Measurements from ENCODE around the gene EBF3.

The EBF3 gene

GRCh38 chr10:129951970-129952265 lies 12.2 kb downstream of the EBF3 start:
- no peak for DNase-seq (ENCODE audit: low spot score)
- no peak overlapping the region for H3K27ac ChIP-seq
- TF ChIP-seq CTCF (conservative IDR thresholded peaks at IDR 0.05; ENCODE audit: low read depth), result no peak
- POLR2A ChIA-PET (ENCODE audit: low non-redundant PET), result no interaction called here
- CTCF ChIA-PET, result interaction anchor here (1.1 kb wide), 1 partner anchor 10 kb away, joined by 4 read pairs; no protein-coding TSS in a partner anchor

- CTCF ChIA-PET, result interaction anchor here (0.6 to 1.1 kb wide), 2 partner anchors 9 to 62 kb away, joined by 3 to 4 read pairs; no protein-coding TSS in a partner anchor
- POLR2A ChIA-PET (ENCODE audit: low non-redundant PET), result no interaction called here
These were observed 12.7 kb downstream of the EBF3 start for GRCh38 chr10:129951101-129951969.

GRCh38 chr10:129950676-129951075 lies 13.4 kb downstream of the EBF3 start:
- no peak for TF ChIP-seq CTCF (conservative IDR thresholded peaks at IDR 0.05; ENCODE audit: low read depth)
- ChIA-PET CTCF (interaction anchor here (0.6 to 1.1 kb wide), 3 partner anchors 9 to 214 kb away, joined by 3 to 4 read pairs (median 4); no protein-coding TSS in a partner anchor), POLR2A (ENCODE audit: low non-redundant PET) (no interaction called here)
- DNase-seq (ENCODE audit: low spot score), result no peak
- H3K27ac ChIP-seq, result no peak overlapping the region

More at GRCh38 chr10:129951101-129951969, 12.7 kb downstream of the EBF3 start:
- no peak overlapping the region for H3K27ac ChIP-seq
- TF ChIP-seq CTCF (conservative IDR thresholded peaks at IDR 0.05; ENCODE audit: low read depth), result no peak
- no peak for DNase-seq (ENCODE audit: low spot score)

- ChIA-PET POLR2A (ENCODE audit: low non-redundant PET) (no interaction called here), CTCF (interaction anchor here (0.6 kb wide), 1 partner anchor 215 kb away, joined by 4 read pairs; no protein-coding TSS in a partner anchor)
- no peak overlapping the region for H3K27ac ChIP-seq
- TF ChIP-seq CTCF (conservative IDR thresholded peaks at IDR 0.05; ENCODE audit: low read depth), result no peak
- DNase-seq (ENCODE audit: low spot score), result no peak
These were observed 14.2 kb downstream of the EBF3 start for GRCh38 chr10:129949891-129950291.

GRCh38 chr10:129949411-129949810 lies 14.7 kb downstream of the EBF3 start:
- TF ChIP-seq CTCF (conservative IDR thresholded peaks at IDR 0.05; ENCODE audit: low read depth), result no peak
- no peak overlapping the region for H3K27ac ChIP-seq
- DNase-seq (ENCODE audit: low spot score), result no peak
- ChIA-PET CTCF (no interaction called here), POLR2A (ENCODE audit: low non-redundant PET) (no interaction called here)

- DNase-seq (ENCODE audit: low spot score), result no peak
- POLR2A ChIA-PET (ENCODE audit: low non-redundant PET), result no interaction called here
- CTCF ChIA-PET, result interaction anchor here (0.7 kb wide), 1 partner anchor 1742 kb away, joined by 3 read pairs; no protein-coding TSS in a partner anchor
- no peak for TF ChIP-seq CTCF (conservative IDR thresholded peaks at IDR 0.05; ENCODE audit: low read depth)
- H3K27ac ChIP-seq, result no peak overlapping the region
These were observed 17.2 kb downstream of the EBF3 start for GRCh38 chr10:129946859-129947258.
